ENCODE results near the gene STRA6.
A peak's percentile ranks its signal among the peaks of the same experiment; 100 is the strongest.

Gene STRA6

DNA sequence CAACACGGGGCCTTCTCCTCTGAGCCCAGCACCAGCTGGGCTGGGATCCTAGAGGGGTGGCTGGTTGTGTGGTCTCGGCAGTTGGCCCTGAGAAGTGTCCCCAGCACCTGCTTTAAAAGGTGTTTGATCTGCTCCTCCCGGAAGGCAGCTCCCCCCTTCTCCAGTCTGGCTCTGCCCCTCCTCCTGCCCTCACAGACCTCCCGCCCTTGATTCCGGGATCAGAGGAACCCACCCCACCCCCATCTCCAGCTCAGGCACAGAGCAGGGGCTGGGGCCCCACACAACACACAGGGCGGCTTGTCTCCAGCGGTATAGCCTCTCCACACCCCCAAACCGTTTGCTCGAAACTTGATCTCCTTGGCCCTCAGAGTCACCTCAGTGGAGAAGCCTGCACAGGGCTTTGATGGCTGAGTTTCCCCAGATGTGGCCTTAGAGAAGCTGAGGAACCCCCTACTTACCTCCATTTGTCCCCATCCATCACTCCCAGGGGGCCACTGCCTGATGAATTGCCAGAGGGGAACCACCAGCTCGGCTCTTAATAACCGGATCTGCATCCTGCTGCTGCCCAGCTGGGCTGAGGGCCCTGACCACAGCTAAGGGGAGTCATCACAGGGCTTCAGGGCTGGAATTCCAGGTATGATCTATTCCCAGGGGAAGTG, 6.4 kb upstream of the STRA6 start:
- no peak for DNase-seq

GRCh38 chr15:74208496-74208895, 5.9 kb upstream of the STRA6 start:
- no peak for DNase-seq

DNA sequence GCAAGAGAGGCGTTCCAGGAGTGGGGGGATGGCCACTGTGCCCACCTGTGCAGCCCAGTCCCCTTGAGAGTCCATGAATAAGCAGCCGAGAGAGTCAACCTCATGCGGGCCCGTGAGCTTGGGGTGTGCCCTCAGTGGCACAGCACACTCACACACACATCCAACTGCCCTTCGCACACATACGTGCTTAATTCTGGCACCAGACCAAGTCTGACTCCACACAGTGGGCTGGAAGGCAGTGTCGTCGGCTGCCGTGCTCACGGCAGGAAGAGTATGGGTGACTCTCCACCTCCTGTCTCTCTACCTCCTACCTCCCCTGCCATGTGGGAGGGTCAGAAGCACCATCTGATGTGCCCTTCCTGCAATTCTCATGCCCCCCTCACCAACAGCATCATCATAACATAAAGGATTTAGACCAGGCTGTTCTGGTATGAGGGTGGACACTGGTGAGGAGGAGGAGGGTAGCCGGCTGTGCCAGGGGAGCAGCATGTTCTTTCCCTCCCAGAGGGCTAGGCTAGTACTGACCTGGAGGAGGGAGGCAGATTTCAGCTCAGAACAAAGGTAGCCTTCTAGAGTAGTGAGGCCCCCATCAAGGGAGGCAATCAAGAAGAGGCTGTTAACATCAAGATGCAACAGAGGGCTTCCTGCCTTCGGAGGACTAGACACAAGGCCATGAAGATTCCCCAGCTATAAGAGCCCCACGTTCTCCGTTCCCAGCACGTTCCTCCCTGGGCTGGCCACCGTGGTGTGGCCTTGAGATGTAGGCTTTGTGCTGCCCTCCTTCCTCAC, 5.3 kb upstream of the STRA6 start:
- no peak for DNase-seq

- DNase-seq, result peak in 7 of 56 donors; percentile 5 to 25 (median 16)
These were observed 4.3 kb upstream of the STRA6 start for GRCh38 chr15:74206801-74207281.

GRCh38 chr15:74205582-74205947, 3.0 kb upstream of the STRA6 start:
- DNase-seq, result no peak

- DNase-seq, result peak in 3 of 56 donors; percentile 2 to 23 (median 17)
These were observed 1.4 kb upstream of the STRA6 start for GRCh38 chr15:74203914-74204431.

GRCh38 chr15:74201710-74202420, 722 bp downstream of the STRA6 start:
- DNase-seq, result no peak

GRCh38 chr15:74200871-74201419, 1.6 kb downstream of the STRA6 start:
- no peak for DNase-seq

DNA sequence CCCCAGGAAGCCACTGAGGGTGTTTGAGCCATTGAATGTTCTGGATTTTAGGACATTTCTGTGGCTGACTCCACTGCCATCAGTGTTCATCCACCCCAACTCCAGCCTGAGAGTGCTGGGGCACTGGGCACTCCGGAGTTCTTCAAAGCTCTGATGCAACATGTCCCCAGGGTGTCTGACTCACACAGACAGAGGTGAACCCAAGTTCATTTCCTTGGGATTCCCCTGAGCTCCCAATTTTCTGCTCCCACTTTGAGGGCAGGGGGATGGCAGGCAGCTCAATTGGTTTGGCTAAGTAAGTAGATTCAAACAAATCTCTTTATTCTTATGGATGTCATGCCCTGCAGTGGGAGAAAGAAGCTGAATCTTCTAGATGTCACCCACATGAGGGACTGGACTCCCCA, 2.2 kb downstream of the STRA6 start:
- DNase-seq, result no peak

DNA sequence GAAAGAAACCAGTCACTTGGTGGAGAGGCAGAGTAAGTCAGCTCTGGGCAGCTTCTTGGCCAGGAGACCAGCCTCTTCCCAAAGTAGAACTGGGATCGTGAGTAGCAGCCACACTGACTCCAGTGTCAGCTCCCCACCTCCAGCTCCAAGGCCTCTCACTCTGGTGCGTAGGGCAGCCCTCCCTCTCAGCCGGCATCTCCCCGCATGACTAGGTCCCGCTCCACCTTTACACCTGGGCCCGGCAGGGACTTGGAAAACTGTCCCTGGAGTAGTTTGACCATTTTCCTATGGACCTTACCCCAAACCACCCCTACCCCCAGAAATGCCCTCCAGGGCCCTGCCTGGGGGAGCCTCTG, 3.3 kb downstream of the STRA6 start:
- no peak for DNase-seq

DNA sequence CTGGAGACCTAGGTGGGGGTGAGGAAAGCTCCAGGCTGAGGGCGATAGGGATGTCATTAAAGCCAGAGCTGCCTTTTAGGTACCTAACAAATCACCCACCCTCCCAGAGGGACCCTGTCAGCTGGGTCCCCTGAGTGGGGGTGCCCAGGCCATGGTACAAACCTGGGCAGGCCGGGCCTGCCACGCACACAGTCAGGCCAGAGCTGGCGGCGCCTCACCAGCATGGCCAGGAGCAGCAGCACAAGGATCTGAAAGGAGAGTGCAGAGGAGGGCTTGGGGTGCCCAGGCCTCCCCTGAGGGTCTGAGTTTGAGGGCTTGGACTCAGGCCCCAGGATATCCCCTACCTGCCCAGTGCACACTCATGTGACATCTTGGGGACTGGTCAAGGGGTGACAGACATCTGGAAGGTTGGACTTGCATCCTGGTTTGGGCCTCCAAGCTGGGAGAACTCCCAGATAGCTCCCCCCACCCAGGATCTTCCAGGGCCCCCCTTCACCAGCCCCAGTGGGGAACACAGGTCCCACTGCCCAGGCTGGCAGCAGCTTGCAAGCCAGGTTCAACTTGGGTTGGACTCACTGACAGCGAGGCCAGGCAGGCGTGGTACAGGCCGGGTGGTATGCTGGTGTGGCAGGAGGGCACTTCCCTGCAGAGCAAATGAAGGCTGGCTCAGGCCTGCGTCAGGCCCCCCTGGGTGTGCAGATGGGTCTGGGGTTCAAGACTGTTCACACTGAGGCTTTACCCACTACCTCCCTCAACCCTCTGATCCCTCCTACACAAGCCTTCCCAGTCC, 5.2 kb downstream of the STRA6 start:
- DNase-seq, result no peak

GRCh38 chr15:74196175-74196574, 6.4 kb downstream of the STRA6 start:
- peak in 12 of 56 donors; percentile 5 to 52 (median 14) for DNase-seq

DNA sequence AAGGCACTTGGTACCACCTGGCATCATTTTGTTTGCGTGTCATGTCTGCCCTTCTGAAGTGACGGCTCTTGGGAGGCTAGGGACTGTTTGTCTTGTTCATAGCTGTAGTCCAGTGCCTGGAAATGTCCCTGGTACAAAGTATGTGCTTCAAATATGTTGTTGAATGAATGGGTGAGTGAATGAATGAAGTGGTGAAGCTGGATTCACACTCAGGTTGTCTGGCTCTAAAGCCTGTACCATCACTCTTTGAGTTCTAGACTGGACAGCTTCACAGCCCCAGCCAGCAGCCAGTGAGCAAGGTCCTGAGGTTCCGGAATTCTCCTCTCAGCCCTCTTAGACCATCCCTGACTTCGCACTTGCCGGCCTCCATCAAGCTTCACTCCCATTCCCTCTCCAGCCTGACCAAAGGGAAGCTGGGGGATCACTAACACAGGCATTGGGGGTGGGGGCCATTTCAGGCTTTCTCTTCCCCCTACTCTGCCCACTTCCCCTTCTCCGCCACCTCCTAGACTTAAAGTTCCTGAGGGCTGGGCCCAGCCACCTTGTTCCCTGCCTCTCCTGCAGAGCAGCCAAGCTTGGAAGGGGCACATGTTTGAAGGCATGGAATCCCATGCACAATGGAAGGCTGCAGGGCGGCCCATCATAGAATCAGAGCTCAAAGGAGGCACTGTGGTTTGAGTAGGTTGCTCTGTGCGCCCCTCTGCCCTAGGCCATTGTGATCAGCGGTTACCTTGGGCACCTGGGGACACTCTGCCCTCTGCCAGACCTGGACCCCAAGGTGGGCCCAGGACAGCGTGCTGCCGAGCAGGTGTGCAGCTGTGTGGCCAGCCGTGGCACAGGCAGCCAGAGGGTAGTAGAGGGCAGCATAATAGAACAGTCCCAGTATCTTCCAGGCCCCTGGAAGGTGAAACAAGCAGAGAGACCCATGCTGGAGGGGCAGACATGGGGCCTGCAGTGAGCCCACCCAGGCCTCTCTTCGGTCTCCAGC, 7.7 kb downstream of the STRA6 start:
- DNase-seq, result no peak

GRCh38 chr15:74193905-74194304, 8.7 kb downstream of the STRA6 start:
- DNase-seq, result no peak

DNA sequence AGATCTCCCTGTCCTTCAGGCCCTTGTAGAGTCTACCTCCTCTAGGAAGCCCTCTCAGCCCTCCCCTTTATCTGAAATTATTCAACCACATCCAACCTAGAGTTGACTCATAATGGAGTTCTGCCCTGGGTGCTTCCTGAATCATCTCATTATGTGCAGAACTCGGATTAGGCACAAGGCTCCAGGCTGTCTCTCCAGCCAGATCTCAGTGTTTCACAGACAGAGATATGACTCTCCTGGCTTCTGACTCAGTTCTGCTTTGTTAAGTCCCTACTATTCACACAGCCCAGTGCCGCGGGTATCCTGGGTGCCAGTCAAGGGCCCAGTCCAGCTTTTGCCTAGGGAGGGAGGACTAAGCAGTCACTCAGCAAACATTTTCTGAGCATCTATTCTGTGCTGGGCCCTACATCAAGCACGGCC, 9.3 kb downstream of the STRA6 start:
- DNase-seq, result peak in 1 of 56 donors; percentile 16

DNA sequence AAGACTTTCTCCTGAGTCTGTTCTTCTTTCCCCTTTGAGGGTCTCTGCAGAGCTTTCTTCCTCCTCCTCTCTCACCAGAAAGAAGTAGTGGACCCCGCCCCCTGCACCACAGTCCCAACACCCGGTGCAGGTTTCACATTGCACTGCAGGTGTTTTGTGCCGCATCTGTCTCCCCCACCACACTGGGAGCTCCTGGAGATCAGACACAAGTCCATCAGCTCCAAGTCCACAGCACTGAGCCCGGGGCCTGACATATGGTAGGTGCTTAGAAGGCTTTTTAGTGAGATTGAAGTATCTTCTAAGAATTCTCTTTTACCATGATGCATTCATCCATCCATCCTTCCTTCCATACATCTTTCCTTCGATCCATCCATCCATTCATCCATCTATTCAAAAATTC, 9.8 kb downstream of the STRA6 start:
- DNase-seq, result no peak

DNA sequence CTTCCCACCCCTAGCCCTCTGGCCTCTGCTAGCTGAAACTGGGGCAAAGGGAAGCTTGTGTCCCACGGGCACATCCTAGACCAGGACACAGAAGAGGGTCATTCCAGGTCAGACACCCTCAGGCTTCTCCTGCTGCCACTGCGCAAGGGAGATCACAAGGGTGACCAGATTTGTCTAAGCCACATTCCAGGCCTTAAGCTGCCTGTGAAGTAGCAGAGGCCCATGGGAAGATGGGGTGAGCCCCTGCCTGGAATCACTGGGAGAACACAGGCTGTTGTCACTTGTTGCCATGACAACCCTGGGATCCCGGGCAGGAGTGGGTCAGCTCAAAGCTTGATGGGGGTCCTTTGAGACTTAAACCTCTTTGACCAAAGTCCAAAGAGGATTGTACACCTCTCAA, 10.8 kb downstream of the STRA6 start:
- no peak for DNase-seq

DNA sequence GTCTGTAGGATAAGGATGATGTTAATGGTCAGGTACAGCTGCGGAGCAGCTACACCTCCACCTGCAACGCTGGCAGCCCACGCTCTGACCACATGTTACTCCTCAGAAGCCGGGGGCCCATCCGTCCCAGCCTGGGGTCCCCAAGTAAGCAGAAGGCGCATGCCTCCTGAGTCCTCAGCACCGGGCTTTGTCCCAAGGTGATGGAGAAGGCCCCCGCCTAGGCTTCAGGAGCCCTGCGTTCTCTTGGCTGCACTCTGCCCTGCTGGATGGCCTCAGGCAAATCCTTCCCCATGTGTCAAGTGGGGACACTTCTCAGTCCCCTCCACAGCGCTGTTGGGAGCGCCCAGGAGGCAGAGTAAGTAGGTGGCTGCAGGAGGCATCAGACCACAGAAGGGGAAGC, 14.4 kb downstream of the STRA6 start:
- DNase-seq, result no peak

GRCh38 chr15:74185710-74186348, 16.8 kb downstream of the STRA6 start:
- no peak for DNase-seq

Measured in nucleus accumbens (tissue), 56 donors.